ENCODE results near the gene SCN2B. TPM values are rescaled to one million over a fixed set of nuclear protein-coding genes. Genes with fewer than 3 reads are reported as not detected.

The SCN2B gene
- total and polyA plus RNA-seq, 2 of the 13 experiments (the other 11 are each of a cell fraction or from before 2014, with no cell fraction given), result 0.01 to 0.02 TPM

- peak; percentile 65; the same call in 1 of the 2 replicates for TF ChIP-seq THRA (CRISPR knock-in tag; IDR thresholded peaks at IDR 0.05; ENCODE audit: borderline replicate concordance)
- TF ChIP-seq MYPOP (CRISPR knock-in tag; IDR thresholded peaks at IDR 0.05), result peak; percentile 52; the same call in 1 of the 2 replicates
- peak; percentile 69; the same call in 1 of the 2 replicates for TF ChIP-seq ARNTL (CRISPR knock-in tag; IDR thresholded peaks at IDR 0.05)
- TF ChIP-seq ZNF292 (CRISPR knock-in tag; IDR thresholded peaks at IDR 0.05; ENCODE audit: borderline replicate concordance, low read depth), result peak; percentile 93; the same call in 1 of the 2 replicates
- TF ChIP-seq YEATS2 (CRISPR knock-in tag; IDR thresholded peaks at IDR 0.05; ENCODE audit: borderline replicate concordance), result peak; percentile 64; the same call in 1 of the 2 replicates
- TF ChIP-seq NONO (IDR thresholded peaks at IDR 0.05), result no peak
- peak; percentile 53; the same call in 1 of the 2 replicates for TF ChIP-seq NONO (CRISPR knock-in tag; conservative IDR thresholded peaks at IDR 0.05)
- TF ChIP-seq ZNF350 (CRISPR knock-in tag; IDR thresholded peaks at IDR 0.05; ENCODE audit: borderline replicate concordance, low read depth), result peak; percentile 68; the same call in 1 of the 2 replicates
- peak; percentile 92 for TF ChIP-seq ETV5 (CRISPR knock-in tag; IDR thresholded peaks at IDR 0.05; ENCODE audit: borderline replicate concordance)
- no peak for TF ChIP-seq SOX6 (IDR thresholded peaks at IDR 0.05)
- peak; percentile 83 for TF ChIP-seq SOX6 (CRISPR knock-in tag; IDR thresholded peaks at IDR 0.05)
- TF ChIP-seq ZNF580 (CRISPR knock-in tag; IDR thresholded peaks at IDR 0.05; ENCODE audit: borderline replicate concordance, low read depth), result peak; percentile 87; the same call in 1 of the 2 replicates
- no peak for TF ChIP-seq ZNF343 (CRISPR knock-in tag; IDR thresholded peaks at IDR 0.05)
- no peak for TF ChIP-seq ZSCAN29 (CRISPR knock-in tag; conservative IDR thresholded peaks at IDR 0.05)
- peak; percentile 81 for TF ChIP-seq SAP130 (CRISPR knock-in tag; IDR thresholded peaks at IDR 0.05; ENCODE audit: low read depth)
- TF ChIP-seq POGZ (CRISPR knock-in tag; IDR thresholded peaks at IDR 0.05), result peak; percentile 55; the same call in 1 of the 2 replicates
- TF ChIP-seq ZNF747 (CRISPR knock-in tag; IDR thresholded peaks at IDR 0.05; ENCODE audit: borderline replicate concordance), result no peak; the same call in 1 of the 2 replicates
- peak; percentile 74; the same call in 1 of the 2 replicates for TF ChIP-seq HINFP (CRISPR knock-in tag; IDR thresholded peaks at IDR 0.05; ENCODE audit: low read depth)
- peak; percentile 90 for TF ChIP-seq HNF1A (IDR thresholded peaks at IDR 0.05; ENCODE audit: low read depth)
- TF ChIP-seq HNF1A (CRISPR knock-in tag; IDR thresholded peaks at IDR 0.05; ENCODE audit: borderline replicate concordance), result peak; percentile 96
- TF ChIP-seq ZMYM3 (CRISPR knock-in tag; IDR thresholded peaks at IDR 0.05), result peak; percentile 82; the same call in 1 of the 2 replicates
Measured at GRCh38 chr11:118202599-118203422, 26.4 kb upstream of the SCN2B start (continued).
